HG03378 (cell line): Measurements from ENCODE around the gene EMSY.
"Not testable (repeated sequence)": the region's sequence is repeated elsewhere in the genome, so short reads cannot be mapped to it uniquely, and the experiment has no call there.

Source experiments
- ATAC-seq: cut with Tn5 transposase; IDR thresholded peaks from one replicate; pipeline ENCODE4 v1.9.1; 2021; ENCODE audit warnings: mild to moderate bottlenecking, moderate library complexity; ENCODE audit not compliant: unreplicated experiment

Gene EMSY, protein sequence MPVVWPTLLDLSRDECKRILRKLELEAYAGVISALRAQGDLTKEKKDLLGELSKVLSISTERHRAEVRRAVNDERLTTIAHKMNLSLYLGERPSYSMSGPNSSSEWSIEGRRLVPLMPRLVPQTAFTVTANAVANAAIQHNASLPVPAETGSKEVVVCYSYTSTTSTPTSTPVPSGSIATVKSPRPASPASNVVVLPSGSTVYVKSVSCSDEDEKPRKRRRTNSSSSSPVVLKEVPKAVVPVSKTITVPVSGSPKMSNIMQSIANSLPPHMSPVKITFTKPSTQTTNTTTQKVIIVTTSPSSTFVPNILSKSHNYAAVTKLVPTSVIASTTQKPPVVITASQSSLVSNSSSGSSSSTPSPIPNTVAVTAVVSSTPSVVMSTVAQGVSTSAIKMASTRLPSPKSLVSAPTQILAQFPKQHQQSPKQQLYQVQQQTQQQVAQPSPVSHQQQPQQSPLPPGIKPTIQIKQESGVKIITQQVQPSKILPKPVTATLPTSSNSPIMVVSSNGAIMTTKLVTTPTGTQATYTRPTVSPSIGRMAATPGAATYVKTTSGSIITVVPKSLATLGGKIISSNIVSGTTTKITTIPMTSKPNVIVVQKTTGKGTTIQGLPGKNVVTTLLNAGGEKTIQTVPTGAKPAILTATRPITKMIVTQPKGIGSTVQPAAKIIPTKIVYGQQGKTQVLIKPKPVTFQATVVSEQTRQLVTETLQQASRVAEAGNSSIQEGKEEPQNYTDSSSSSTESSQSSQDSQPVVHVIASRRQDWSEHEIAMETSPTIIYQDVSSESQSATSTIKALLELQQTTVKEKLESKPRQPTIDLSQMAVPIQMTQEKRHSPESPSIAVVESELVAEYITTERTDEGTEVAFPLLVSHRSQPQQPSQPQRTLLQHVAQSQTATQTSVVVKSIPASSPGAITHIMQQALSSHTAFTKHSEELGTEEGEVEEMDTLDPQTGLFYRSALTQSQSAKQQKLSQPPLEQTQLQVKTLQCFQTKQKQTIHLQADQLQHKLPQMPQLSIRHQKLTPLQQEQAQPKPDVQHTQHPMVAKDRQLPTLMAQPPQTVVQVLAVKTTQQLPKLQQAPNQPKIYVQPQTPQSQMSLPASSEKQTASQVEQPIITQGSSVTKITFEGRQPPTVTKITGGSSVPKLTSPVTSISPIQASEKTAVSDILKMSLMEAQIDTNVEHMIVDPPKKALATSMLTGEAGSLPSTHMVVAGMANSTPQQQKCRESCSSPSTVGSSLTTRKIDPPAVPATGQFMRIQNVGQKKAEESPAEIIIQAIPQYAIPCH (N-terminal part only)

DNA sequence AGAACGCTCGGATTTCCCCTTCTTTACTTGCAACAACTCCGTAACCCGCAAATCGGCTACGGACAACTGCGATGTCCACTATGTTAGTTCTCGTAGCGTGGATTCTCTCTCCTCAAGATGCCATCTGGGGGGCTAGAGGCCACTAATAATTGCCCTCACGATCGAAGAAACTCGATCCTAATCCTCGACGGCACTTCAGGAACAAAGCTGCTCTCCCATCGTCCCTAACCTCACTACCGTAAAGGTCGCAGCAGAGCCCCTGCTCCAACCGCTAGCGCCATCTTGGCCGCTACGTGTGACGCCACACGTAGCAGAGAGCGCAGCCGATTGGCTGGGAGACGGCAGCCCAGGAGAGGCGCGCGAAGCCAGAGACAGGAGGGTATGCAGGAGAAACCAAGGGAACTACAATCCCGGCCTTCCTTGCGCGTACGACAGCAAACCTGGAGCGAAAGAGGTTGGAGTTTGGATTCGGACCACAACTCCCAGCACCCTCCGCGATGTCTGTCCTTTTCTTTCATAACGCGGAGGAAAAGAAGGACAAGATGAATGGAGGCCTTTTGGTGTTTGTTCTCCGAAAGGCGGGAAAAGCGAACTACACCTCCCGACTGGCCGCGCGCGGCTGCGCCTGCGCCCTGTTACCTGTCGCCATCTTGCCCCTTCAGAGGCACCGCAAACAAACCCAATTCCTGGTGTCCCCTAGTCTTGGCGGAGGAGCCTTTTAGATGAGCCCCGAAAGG, at the start of gene EMSY:
Gene EMSY, plus strand, starts transcription at position 635 of the 737 bp plus-strand sequence. CDS start 1,921 bp downstream, outside the sequence.
- ATAC-seq: peak; percentile 83

DNA sequence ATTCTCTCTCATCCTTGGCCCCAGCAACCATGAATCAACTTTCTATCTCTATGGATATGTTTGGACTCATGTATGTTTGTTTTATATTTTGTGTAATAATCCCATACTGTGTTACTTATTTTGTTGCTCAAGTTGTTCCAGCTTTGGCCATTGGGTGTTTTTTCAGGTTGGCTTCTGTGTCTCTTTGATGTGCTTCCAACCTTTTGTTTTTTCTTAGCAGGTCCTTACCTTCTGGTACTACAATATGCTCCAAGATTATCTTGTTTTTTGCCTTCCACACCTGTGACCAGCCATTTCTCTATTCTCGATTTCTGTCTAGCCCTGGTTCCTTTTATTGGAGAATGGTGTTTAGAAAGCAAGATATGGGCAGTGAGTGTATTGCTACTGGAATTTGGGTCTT, 49.5 kb upstream of the EMSY start:
- no peak for ATAC-seq

GRCh38 chr11:76397383-76397782, 47.4 kb upstream of the EMSY start:
- peak; percentile 56 for ATAC-seq

- ATAC-seq: no peak
Observed at GRCh38 chr11:76400967-76401366, 43.9 kb upstream of the EMSY start.

GRCh38 chr11:76401484-76401883, 43.3 kb upstream of the EMSY start:
- ATAC-seq: not testable (repeated sequence)

DNA sequence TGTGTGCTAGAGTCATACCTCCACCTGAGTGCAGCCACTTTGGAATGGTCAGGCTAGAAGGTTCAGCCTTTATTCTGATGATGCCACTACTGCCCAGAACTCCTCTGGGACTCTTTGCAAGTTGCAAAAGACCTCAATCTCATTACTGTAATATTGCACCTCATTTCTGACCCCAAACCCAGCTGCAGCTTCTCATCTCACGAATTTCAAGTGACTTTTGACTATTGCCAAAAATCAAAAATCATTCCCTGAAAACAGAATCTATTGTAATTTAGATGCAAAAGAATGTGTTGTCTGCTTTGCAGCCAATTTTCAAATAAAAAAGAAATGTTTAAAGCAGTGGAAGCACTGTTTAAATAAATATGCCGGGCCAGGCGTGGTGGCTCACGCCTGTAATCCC, 38.5 kb upstream of the EMSY start:
- no peak for ATAC-seq

DNA sequence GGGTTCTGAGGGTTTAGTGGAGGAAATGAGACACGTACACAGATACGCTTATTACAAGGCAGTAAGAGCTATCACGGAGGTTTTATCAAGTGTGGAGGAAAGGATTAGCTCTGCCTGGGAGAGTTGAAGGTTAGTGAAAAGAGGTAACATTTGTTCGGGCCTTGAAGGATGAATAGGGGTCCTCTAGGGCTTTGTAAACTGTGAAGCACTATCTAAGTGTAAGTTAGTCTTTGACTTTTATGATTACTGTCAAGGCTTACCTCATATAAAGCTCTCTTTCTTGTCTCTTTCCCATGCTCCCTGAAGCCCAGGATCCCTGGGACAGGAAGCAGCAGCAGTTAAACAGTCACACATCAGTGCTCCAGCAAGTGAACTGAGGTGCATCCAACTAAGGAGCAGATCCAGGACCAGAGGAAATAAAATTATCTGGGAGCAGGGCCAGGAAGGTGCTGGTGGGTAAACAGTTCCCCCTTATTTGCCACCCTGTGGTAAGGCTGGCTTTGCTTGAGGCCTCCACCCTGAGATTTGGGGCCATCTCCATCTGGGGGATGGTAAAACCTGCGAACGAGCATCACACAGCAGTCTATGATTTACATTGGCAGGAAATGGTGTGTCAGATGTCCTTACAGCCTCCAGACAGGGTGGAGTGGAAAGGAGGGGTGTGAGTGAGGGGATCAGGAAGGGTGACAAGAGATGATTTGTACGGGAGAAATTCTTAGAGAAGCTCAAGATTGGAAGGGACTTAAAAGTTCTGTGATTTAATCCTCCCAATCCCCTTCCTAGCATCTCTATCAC, 36.5 kb upstream of the EMSY start:
- ATAC-seq: no peak

DNA sequence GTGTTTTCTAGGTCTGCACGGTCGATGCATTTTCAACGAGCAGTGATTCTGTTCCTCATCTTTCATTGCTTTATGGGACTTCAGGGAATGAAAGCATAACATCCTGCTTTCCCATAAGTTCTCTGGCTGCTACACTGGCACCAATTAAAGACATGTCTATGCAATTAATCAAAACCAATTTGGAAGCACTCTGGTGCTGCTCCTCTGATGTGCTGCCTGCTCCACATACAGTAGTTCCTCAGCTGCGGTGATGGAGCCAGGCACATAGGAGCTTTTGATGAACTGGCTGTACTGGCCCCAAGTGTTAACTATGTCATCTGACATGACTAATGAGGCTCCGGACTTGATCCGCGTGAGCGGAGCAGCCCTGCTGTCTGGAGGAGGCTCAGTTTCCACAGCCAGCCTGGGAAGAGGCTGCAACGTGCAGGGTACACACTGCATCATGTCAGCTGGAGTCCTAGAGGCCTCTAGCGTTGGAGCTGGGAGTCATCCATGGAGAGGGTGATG, 33.9 kb upstream of the EMSY start:
- ATAC-seq: no peak

DNA sequence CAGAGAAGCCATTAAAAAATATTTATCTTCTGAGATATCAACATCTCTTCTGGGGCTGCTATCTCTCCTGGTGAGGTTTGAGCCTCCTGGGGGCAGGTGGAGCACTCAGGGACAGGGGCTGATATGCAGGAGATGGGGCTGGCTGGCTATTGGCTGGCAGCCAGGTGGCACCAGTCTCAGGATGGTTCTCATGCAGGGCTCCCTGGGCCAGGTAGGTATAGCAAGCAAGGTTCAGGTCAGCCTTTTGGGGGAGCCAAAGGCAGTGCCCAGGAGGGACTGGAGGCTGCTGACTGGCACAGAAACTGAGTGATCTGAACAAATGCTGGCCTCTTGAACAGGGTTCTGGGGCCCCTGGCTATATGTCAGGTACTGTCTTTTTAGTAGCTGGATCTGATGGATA, 29.7 kb upstream of the EMSY start:
- no peak for ATAC-seq

- no peak for ATAC-seq
Observed at GRCh38 chr11:76419896-76420295, 24.9 kb upstream of the EMSY start.

- ATAC-seq: peak; percentile 64
Observed at GRCh38 chr11:76424379-76424778, 20.4 kb upstream of the EMSY start.

GRCh38 chr11:76424891-76425290, 19.9 kb upstream of the EMSY start:
- no peak for ATAC-seq

DNA sequence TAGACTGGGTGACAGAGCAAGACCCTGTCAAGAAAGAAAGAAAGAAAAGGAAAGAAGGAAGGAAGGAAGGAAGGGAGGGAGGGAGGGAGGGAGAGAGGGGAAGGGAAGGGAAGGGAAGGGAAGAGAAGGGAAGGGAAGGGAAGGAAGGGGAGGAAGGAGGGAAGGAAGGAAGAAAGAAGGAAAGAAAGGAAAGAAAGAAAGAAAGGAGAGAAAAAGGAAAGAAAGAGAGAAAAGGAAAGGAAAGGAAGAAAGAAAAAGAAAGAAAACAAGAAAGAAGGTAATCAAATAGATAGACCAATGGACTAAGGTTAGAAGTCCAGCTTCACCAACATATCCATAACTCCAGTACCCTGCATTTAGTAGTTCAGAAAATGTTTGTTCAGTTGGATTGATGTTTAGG, 18.2 kb upstream of the EMSY start:
- ATAC-seq: no peak

GRCh38 chr11:76436020-76436419, 8.8 kb upstream of the EMSY start:
- ATAC-seq: no peak

- no peak for ATAC-seq
Observed at GRCh38 chr11:76443268-76443980, 1.4 kb upstream of the EMSY start.

DNA sequence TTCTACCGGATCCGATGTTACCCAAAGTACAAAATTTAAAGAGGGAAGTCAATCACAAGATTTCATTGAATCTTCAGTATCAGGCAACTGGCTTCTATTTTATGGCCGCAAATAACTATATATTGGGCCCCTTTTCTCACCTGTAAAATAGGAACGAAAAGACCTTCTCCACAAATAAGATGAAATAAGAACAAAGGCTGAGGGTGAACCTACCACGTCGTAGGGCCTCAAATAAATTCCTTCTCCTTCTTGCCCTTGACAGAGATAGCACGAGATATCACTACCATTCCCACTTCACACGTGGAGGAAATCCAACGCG, 794 bp upstream of the EMSY start:
- no peak for ATAC-seq

GRCh38 chr11:76445121-76446084, 585 bp downstream of the EMSY start:
- peak; percentile 7 for ATAC-seq

- no peak for ATAC-seq
Observed at GRCh38 chr11:76448506-76448905, 3.7 kb downstream of the EMSY start.
